ENCODE measurements around the gene GLE1. TPM values are rescaled to one million over a fixed set of nuclear protein-coding genes. Genes with fewer than 3 reads are reported as not detected.
A peak's percentile ranks its signal among the peaks of the same experiment; 100 is the strongest.

The GLE1 gene
- total RNA-seq, 1 experiment from 2014 or later: 34.1 TPM

GRCh38 chr9:128470560-128470959 is 34.0 kb upstream of the GLE1 start:
- Mint-ChIP-seq H3K4me3 (ENCODE audit: unreplicated experiment) (no peak overlapping the region), H3K9me3 (ENCODE audit: unreplicated experiment) (no peaks in the 10 kb centered on the region), H3K4me1 (ENCODE audit: insufficient read depth, unreplicated experiment) (peaks cover 6% of the 10 kb centered on the region), H3K36me3 (ENCODE audit: insufficient read depth, unreplicated experiment) (peaks cover 35% of the 10 kb centered on the region), H3K27me3 (ENCODE audit: insufficient read depth, unreplicated experiment) (no peaks in the 10 kb centered on the region), H3K27ac (ENCODE audit: low read depth, unreplicated experiment) (peak overlapping the region; percentile 49)
- DNase-seq (ENCODE audit: unreplicated experiment): peak; percentile 43
- ChIA-PET POLR2A (no interaction called here), CTCF (no interaction called here)
- TF ChIP-seq CTCF (IDR thresholded peaks at IDR 0.05; ENCODE audit: unreplicated experiment): no peak
- intact Hi-C loops (cut with micrococcal nuclease): no loop called here
- BruUV-seq (replicated peaks): no TSS peak

GRCh38 chr9:128473104-128473503 is 31.4 kb upstream of the GLE1 start:
- intact Hi-C loops (cut with micrococcal nuclease): no loop called here
- no TSS peak for BruUV-seq (replicated peaks)
- POLR2A ChIA-PET: interaction anchor here (0.5 kb wide), 1 partner anchor 25 kb away, joined by 3 read pairs; no protein-coding TSS in a partner anchor
- DNase-seq (ENCODE audit: unreplicated experiment): no peak
- Mint-ChIP-seq H3K9me3 (ENCODE audit: unreplicated experiment) (no peaks in the 10 kb centered on the region), H3K4me3 (ENCODE audit: unreplicated experiment) (no peak overlapping the region), H3K27me3 (ENCODE audit: insufficient read depth, unreplicated experiment) (no peaks in the 10 kb centered on the region), H3K4me1 (ENCODE audit: insufficient read depth, unreplicated experiment) (peaks cover 6% of the 10 kb centered on the region), H3K36me3 (ENCODE audit: insufficient read depth, unreplicated experiment) (peaks cover 35% of the 10 kb centered on the region), H3K27ac (ENCODE audit: low read depth, unreplicated experiment) (peak overlapping the region; percentile 29)
- no peak for TF ChIP-seq CTCF (IDR thresholded peaks at IDR 0.05; ENCODE audit: unreplicated experiment)
- CTCF ChIA-PET: no interaction called here

- no peak for DNase-seq (ENCODE audit: unreplicated experiment)
- POLR2A ChIA-PET: no interaction called here
- CTCF ChIA-PET: no interaction called here
- peaks cover 47% of the 10 kb centered on the region for H3K36me3 Mint-ChIP-seq (ENCODE audit: insufficient read depth, unreplicated experiment)
- no peaks in the 10 kb centered on the region for H3K27me3 Mint-ChIP-seq (ENCODE audit: insufficient read depth, unreplicated experiment)
- TF ChIP-seq CTCF (IDR thresholded peaks at IDR 0.05; ENCODE audit: unreplicated experiment): no peak
- BruUV-seq (replicated peaks): no TSS peak
- H3K9me3 Mint-ChIP-seq (ENCODE audit: unreplicated experiment): no peaks in the 10 kb centered on the region
- intact Hi-C loops (cut with micrococcal nuclease): no loop called here
- H3K27ac Mint-ChIP-seq (ENCODE audit: low read depth, unreplicated experiment): no peak overlapping the region
- no peaks in the 10 kb centered on the region for H3K4me1 Mint-ChIP-seq (ENCODE audit: insufficient read depth, unreplicated experiment)
- no peak overlapping the region for H3K4me3 Mint-ChIP-seq (ENCODE audit: unreplicated experiment)
Observed at GRCh38 chr9:128475867-128476266, 28.7 kb upstream of the GLE1 start.

- DNase-seq (ENCODE audit: unreplicated experiment): no peak
- intact Hi-C loops (cut with micrococcal nuclease): no loop called here
- BruUV-seq (replicated peaks): no TSS peak
- H3K36me3 Mint-ChIP-seq (ENCODE audit: insufficient read depth, unreplicated experiment): peaks cover 56% of the 10 kb centered on the region
- no peak for TF ChIP-seq CTCF (IDR thresholded peaks at IDR 0.05; ENCODE audit: unreplicated experiment)
- ChIA-PET CTCF (no interaction called here), POLR2A (no interaction called here)
- no peak overlapping the region for H3K27ac Mint-ChIP-seq (ENCODE audit: low read depth, unreplicated experiment)
- H3K4me3 Mint-ChIP-seq (ENCODE audit: unreplicated experiment): no peak overlapping the region
- no peaks in the 10 kb centered on the region for H3K4me1 Mint-ChIP-seq (ENCODE audit: insufficient read depth, unreplicated experiment)
- no peaks in the 10 kb centered on the region for H3K27me3 Mint-ChIP-seq (ENCODE audit: insufficient read depth, unreplicated experiment)
- no peaks in the 10 kb centered on the region for H3K9me3 Mint-ChIP-seq (ENCODE audit: unreplicated experiment)
Observed at GRCh38 chr9:128479262-128479661, 25.3 kb upstream of the GLE1 start.
